Right ventricle myocardium superior (tissue), 1 donor: ENCODE data around the gene ZNF354C. TPM values are rescaled to one million over a fixed set of nuclear protein-coding genes. Genes with fewer than 3 reads are reported as not detected.

ENCODE experiments used
- ATAC-seq: fragments of 200-7000 bp; cut with Tn5 transposase; one replicate; pipeline ENCODE4 v1.9.1; 2020; ENCODE audit warnings: mild to moderate bottlenecking; ENCODE audit not compliant: poor library complexity
- DNase-seq: peaks from one replicate; pipeline ENCODE4 v3.0.0-alpha.2; 2020
- intact Hi-C: fragments of 100-400 bp; cut with DNase I; formaldehyde crosslinking; loops from one replicate; pipeline ENCODE4 v1.11.2; 2022
- total RNA-seq: library from RNA; stranded (reverse); fragmentation: NEBNext Ultra II Directional; extraction: Animal tissue kit (Norgen Biotek cat#: 25700); gene quantifications from one replicate; pipeline ENCODE4 v1.2.1, GENCODE V29; 2021
- donor health status: DM: no; HTN: yes; CAD: no; lungs with severe emphysema.

The ZNF354C gene
- total RNA-seq, 1 donor from 2014 or later: 4.7 TPM

- ATAC-seq: no peak
- intact Hi-C loops: no loop called here
- DNase-seq: no peak
These were observed 51.4 kb downstream of the ZNF354C start for GRCh38 chr5:179111267-179112207.

DNA sequence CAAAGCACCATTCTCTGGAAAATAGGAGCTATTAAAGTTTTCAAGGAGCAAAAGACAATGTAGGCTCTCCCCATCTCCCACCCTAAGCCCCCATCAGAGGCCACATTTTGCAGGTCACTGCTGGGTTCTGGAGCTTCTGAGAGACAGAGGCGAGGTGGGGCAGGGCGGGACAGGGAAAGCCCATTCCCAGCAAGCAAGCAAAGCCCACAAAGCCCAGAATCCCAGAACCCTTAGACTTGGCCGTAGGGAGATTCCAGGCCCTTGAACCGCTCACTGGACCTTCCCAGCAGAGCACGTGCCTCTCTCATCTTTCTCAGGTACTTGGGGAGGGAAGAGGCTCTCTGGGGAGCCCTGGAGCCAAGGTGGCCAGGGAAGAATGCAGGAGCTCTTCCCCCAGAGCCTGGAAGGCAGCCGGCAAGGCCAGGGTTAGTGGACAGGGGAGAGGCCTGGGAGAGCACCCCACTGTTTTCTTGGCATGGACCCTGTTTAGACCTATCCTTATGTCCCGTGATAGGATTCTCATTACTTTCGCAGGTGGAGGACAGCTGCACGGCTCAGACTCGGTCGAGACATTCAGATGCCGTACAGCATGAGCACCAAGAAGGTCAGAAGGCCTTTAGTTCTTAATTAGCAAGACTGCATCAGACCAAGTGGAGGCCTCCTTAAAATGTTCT lies 52.4 kb downstream of the ZNF354C start:
- DNase-seq (no peak), ATAC-seq (no peak)
- intact Hi-C loops: no loop called here

- no peak for ATAC-seq
- no peak for DNase-seq
- intact Hi-C loops: no loop called here
These were observed 53.0 kb downstream of the ZNF354C start for GRCh38 chr5:179113143-179113530.

DNA sequence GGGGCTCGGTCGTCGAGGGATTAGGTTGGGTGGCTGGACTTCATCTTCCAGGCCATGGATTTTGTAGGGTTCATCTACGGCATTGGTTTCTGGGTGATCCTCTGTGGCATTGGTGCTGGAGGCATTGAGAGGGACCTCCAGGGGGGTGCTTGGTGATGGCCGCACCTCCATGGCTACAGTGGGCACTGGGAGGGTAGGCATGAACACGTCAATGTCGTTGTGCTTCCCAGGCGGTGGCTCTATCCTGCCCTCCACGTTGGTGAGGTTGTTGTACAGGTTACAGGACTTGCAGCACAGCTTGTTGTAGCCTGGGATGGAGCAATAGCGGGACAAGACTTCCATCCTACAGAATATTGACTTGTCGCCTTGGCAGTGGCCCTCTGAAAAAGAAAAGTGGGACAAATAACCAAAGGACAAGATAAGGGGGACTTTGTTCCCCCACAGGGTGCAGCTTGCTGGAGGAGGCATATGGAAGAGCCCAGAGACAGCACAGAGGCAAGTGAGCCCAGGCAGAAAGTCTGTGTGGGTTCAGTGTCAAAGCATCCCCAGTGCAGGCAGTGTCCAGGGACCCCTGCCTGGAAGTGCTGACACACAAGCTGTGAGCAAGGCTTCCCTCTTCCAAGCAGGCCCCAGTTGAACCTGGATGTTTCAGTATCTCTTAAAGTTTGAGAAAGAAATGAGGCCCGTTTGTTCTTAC lies 53.9 kb downstream of the ZNF354C start:
- DNase-seq: no peak

DNA sequence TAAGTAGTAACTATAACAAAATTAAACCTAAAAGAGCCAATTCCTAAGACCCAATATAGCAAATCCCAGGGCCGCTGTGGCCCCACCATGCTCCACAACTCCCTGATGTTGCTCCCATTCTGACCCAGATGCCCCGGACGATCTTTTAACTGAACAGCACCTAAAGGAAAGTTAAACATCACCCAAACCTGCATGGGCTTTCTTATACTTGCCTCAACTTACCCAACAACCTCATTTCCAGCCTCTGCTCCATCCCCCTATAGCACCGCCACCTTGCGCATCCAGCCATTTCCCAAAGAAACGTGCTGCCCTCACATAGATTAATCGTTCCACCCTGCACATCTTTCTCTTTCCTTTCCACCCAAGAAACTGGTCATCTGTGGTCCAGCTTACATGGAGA lies 54.6 kb downstream of the ZNF354C start:
- intact Hi-C loops: no loop called here
- no peak for DNase-seq
- no peak for ATAC-seq

More for the DNA sequence above, 53.9 kb downstream of the ZNF354C start:
- no peak for ATAC-seq
- intact Hi-C loops: no loop called here

- ATAC-seq (no peak), DNase-seq (no peak)
- intact Hi-C loops: no loop called here
These were observed 55.1 kb downstream of the ZNF354C start for GRCh38 chr5:179115307-179115706.

DNA sequence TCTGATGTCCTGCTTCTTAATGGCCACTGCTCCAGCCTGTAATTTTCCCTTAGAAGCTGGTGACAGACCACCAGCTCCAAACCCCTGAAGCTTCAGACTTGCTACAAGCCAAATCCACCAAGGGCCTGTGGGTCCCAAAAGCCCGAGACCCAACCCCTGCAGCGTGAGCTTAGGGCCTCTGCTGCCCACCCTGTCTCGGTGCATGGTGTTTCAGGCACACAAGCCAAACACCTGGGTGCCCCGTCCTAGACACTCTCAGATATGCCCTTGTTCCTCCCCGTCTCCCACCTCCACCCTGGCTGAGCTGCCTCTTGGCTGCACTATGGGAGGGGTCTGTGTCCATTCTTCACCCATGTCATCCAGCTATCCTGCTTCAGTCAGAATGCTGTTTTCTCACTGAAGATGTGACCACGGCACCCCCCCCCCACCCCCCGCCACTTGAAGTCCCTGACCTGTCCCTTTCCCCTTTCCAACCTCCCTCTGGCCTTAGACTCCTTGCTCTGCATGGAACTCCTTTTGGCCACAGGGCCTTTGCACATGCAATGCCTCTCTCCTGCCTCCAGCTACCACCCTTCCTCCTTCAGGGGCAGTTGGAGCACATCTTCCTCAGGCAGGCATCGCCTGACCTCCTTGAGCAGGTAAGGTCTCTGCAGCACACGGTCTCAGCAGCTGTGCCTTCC lies 55.8 kb downstream of the ZNF354C start:
- ATAC-seq: no peak
- intact Hi-C loops: no loop called here
- DNase-seq: no peak

- intact Hi-C loops: no loop called here
- DNase-seq (no peak), ATAC-seq (no peak)
These were observed 58.2 kb downstream of the ZNF354C start for GRCh38 chr5:179118338-179118737.

GRCh38 chr5:179118756-179119414 lies 58.7 kb downstream of the ZNF354C start:
- intact Hi-C loops: no loop called here
- DNase-seq (no peak), ATAC-seq (no peak)

DNA sequence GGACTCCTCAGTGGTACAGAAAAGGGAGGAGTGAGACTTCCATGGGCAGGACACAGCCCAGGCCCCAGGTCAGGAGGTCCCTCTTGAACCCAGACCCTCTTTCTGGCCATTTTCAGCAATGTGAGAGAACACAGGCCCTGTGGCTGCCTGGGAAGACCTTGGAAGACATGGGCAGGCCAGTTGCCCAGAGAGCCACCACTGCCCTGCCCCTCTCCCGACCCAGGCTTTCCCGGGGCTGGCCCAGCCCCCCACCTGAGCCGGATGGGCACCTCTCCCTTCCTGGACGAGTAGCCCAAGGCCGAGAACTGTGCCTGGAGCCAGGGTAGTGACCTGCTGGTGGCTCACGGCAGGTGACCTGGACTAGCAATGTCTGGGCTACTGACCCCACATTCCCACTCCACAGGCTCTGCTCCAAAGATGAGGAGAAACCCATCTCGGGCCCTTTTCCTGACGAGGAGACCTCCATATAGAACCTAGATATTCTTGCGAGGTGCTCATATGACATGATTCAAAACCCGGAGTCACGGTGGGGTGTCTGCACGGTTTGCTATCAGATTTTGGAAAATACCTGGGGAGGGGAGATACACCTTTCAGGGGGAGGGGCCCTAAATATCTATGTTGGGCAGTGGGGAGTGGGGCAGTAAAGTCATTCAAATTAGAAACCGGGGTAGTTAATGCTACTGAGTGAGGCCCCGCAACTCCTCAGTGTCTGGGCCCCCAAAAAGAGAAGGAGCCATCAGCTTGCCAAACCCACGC lies 59.4 kb downstream of the ZNF354C start:
- intact Hi-C loops: no loop called here
- no peak for ATAC-seq
- no peak for DNase-seq

- intact Hi-C loops: no loop called here
- ATAC-seq (no peak), DNase-seq (no peak)
These were observed 60.3 kb downstream of the ZNF354C start for GRCh38 chr5:179120421-179120861.

DNA sequence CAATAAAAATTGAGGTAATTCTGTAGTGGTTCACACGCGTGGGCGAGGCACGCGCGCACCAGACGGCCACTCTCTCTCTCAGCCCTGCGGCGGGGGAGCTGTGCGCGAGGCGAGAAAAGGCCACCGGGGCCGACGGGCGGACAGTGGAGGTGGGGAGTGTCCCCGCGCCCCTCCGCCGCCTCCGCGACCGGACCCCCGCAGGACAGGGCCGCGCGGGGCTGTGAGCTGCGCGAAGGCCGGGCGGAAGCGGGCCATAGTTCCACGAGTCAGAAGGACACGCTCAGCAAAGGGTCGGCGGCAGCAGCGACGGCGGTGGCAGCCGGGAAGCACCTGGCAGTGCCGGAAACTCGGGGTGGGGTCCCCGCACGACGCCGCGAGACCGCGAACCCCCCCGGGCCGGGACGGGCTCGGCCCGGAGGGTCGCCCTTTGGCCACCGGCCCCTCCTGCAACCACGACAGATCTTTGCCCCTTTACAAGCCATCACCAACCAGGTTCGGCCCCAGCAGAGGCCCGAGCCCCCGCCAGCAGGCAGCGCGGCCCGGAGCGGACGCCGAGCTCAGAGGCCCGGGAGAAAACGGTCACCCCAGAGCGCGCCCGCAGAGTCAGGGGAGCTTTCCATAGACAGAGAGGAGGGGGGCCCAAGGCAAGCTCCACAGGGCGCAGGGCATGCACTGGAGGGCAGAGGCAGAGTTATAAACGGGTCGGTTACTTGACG lies 60.9 kb downstream of the ZNF354C start:
- ATAC-seq (no peak), DNase-seq (no peak)
- intact Hi-C loops: no loop called here

DNA sequence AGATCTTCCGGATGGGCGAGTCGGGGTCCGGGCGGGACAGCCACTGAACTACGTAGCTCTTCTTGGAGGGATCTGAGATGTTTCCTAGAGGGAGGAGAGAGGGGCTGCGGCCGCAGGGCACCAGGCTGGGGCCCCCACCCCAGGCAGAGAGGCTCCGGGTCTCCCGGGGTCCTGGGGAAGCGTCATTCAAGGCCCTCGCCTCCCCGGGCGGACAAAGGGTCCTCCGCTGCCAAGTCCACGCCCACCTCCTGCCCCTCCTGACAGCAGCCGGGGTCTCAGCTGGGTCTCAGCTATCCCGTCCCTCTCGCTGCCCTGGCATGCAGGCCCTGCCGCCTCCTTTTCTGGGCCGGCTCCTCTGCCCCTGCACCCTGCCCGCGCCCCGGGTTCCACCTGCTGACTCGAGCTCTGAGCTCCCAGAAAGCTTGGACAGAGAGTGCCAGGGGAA lies 61.5 kb downstream of the ZNF354C start:
- intact Hi-C loops: no loop called here
- DNase-seq (no peak), ATAC-seq (no peak)

- intact Hi-C loops: no loop called here
- DNase-seq (no peak), ATAC-seq (no peak)
These were observed 62.4 kb downstream of the ZNF354C start for GRCh38 chr5:179122411-179123108.

GRCh38 chr5:179123109-179123426 lies 62.9 kb downstream of the ZNF354C start:
- ATAC-seq: no peak
- DNase-seq: no peak
- intact Hi-C loops: no loop called here

- ATAC-seq (no peak), DNase-seq (no peak)
- intact Hi-C loops: no loop called here
These were observed 63.5 kb downstream of the ZNF354C start for GRCh38 chr5:179123491-179124272.
